Stimulated activated naive CD8-positive, alpha-beta T cell treated with anti-CD3 and anti-CD28 coated beads, Interleukin-15, Interleukin-2, amounts not matched to agents 100 U/mL and 50 U/mL, for 24 hours (primary cell): ENCODE results near the gene TMEM245.

Source experiments
- ATAC-seq: fragments of 150-1000 bp; cut with Tn5 transposase; one replicate; pipeline ENCODE4 v1.10.0; 2021
- DNase-seq: peaks from one replicate; pipeline ENCODE4 v3.0.0; 2021

Gene TMEM245

GRCh38 chr9:109101202-109101595 lies 18.5 kb downstream of the TMEM245 start:
- DNase-seq (no peak), ATAC-seq (peak; percentile 21)

GRCh38 chr9:109100543-109101201 lies 19.1 kb downstream of the TMEM245 start:
- DNase-seq (no peak), ATAC-seq (peak; percentile 21)

- DNase-seq: no peak
- ATAC-seq: peak; percentile 15
These were observed 20.8 kb downstream of the TMEM245 start for GRCh38 chr9:109098960-109099308.

GRCh38 chr9:109098171-109098959 lies 21.4 kb downstream of the TMEM245 start:
- no peak for ATAC-seq
- DNase-seq: no peak

GRCh38 chr9:109097146-109097545 lies 22.6 kb downstream of the TMEM245 start:
- ATAC-seq: no peak
- DNase-seq: no peak

- ATAC-seq (no peak), DNase-seq (no peak)
These were observed 24.4 kb downstream of the TMEM245 start for GRCh38 chr9:109095321-109095720.

GRCh38 chr9:109094268-109094667 lies 25.5 kb downstream of the TMEM245 start:
- ATAC-seq (no peak), DNase-seq (no peak)

GRCh38 chr9:109092587-109092986 lies 27.2 kb downstream of the TMEM245 start:
- DNase-seq (no peak), ATAC-seq (no peak)

GRCh38 chr9:109092051-109092580 lies 27.6 kb downstream of the TMEM245 start:
- DNase-seq (no peak), ATAC-seq (peak; percentile 94)

GRCh38 chr9:109088221-109088620 lies 31.5 kb downstream of the TMEM245 start:
- DNase-seq (no peak), ATAC-seq (no peak)

GRCh38 chr9:109087795-109088194 lies 32.0 kb downstream of the TMEM245 start:
- no peak for ATAC-seq
- DNase-seq: no peak

- ATAC-seq: no peak
- DNase-seq: no peak
These were observed 33.5 kb downstream of the TMEM245 start for GRCh38 chr9:109086221-109086620.

GRCh38 chr9:109085510-109085909 lies 34.2 kb downstream of the TMEM245 start:
- DNase-seq: no peak
- ATAC-seq: no peak

- ATAC-seq (no peak), DNase-seq (no peak)
These were observed 35.8 kb downstream of the TMEM245 start for GRCh38 chr9:109083813-109084405.

- no peak for ATAC-seq
- DNase-seq: no peak
These were observed 36.6 kb downstream of the TMEM245 start for GRCh38 chr9:109083141-109083540.

- DNase-seq: no peak
- ATAC-seq: no peak
These were observed 37.6 kb downstream of the TMEM245 start for GRCh38 chr9:109082091-109082620.

GRCh38 chr9:109074236-109074889 lies 45.4 kb downstream of the TMEM245 start:
- ATAC-seq: peak; percentile 46
- no peak for DNase-seq

GRCh38 chr9:109072821-109073435 lies 46.8 kb downstream of the TMEM245 start:
- DNase-seq (no peak), ATAC-seq (no peak)

- no peak for DNase-seq
- no peak for ATAC-seq
These were observed 47.5 kb downstream of the TMEM245 start for GRCh38 chr9:109072133-109072692.

- no peak for ATAC-seq
- DNase-seq: no peak
These were observed 51.0 kb downstream of the TMEM245 start for GRCh38 chr9:109068764-109069163.

- ATAC-seq (no peak), DNase-seq (no peak)
These were observed 54.6 kb downstream of the TMEM245 start for GRCh38 chr9:109064963-109065702.
